PC-3 (cell line): ENCODE data around the gene DYNLL2.

ENCODE experiments used
- EZH2 ChIP-seq: fragments of 300-600 bp; sonication (generic); IDR thresholded peaks from one replicate; pipeline ENCODE4 v1.6.1; 2017; ENCODE audit warnings: antibody characterized with exemption, mild to moderate bottlenecking, low read length; ENCODE audit not compliant: unreplicated experiment
- TF ChIP-seq, protein P1 (sequence below): fragments of 300-600 bp; sonication (generic); conservative IDR thresholded peaks from 2 replicates; pipeline ENCODE4 v1.5.1; 2017; ENCODE audit warnings: antibody characterized with exemption, low read depth, mild to moderate bottlenecking, low read length

GRCh38 chr17:58081646-58082340 is 1.4 kb upstream of the DYNLL2 start:
- TF ChIP-seq, protein P1, sequence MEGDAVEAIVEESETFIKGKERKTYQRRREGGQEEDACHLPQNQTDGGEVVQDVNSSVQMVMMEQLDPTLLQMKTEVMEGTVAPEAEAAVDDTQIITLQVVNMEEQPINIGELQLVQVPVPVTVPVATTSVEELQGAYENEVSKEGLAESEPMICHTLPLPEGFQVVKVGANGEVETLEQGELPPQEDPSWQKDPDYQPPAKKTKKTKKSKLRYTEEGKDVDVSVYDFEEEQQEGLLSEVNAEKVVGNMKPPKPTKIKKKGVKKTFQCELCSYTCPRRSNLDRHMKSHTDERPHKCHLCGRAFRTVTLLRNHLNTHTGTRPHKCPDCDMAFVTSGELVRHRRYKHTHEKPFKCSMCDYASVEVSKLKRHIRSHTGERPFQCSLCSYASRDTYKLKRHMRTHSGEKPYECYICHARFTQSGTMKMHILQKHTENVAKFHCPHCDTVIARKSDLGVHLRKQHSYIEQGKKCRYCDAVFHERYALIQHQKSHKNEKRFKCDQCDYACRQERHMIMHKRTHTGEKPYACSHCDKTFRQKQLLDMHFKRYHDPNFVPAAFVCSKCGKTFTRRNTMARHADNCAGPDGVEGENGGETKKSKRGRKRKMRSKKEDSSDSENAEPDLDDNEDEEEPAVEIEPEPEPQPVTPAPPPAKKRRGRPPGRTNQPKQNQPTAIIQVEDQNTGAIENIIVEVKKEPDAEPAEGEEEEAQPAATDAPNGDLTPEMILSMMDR: no peak
- TF ChIP-seq EZH2: no peak
